Astrocyte (in vitro differentiated cells and primary cell): Measurements from ENCODE around the gene P3H2.
"Not testable (repeated sequence)": the region's sequence is repeated elsewhere in the genome, so short reads cannot be mapped to it uniquely, and the experiment has no call there.

Experiments
- EZH2 ChIP-seq: IDR thresholded peaks from 2 replicates; pipeline ENCODE4 v1.6.1; 2012; ENCODE audit warnings: mild to moderate bottlenecking, low read length, inconsistent platforms; ENCODE audit not compliant: insufficient read depth
- TF ChIP-seq, protein P1 (sequence below): IDR thresholded peaks from 2 replicates; pipeline ENCODE4 v1.5.1; 2011; ENCODE audit warnings: low read depth, mild to moderate bottlenecking, inconsistent platforms, low read length, moderate library complexity; ENCODE audit not compliant: insufficient read depth

DNA sequence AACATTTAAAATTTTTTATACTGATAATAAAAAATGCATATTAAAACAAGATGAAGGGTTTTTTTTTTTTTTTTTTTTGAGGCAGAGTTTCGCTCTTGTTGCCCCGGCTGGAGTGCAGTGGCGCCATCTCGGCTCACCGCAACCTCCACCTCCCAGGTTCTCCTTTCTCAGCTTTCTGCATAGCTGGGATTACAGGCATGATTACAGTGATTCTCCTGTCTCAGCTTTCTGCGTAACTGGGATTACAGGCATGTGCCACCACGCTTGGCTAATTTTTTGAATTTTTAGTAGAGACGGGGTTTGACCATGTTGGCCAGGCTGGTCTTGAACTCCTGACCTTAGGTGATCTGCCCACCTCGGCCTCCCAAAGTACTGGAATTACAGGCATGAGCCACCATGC is 48.8 kb downstream of the P3H2 start:
- TF ChIP-seq, protein P1, sequence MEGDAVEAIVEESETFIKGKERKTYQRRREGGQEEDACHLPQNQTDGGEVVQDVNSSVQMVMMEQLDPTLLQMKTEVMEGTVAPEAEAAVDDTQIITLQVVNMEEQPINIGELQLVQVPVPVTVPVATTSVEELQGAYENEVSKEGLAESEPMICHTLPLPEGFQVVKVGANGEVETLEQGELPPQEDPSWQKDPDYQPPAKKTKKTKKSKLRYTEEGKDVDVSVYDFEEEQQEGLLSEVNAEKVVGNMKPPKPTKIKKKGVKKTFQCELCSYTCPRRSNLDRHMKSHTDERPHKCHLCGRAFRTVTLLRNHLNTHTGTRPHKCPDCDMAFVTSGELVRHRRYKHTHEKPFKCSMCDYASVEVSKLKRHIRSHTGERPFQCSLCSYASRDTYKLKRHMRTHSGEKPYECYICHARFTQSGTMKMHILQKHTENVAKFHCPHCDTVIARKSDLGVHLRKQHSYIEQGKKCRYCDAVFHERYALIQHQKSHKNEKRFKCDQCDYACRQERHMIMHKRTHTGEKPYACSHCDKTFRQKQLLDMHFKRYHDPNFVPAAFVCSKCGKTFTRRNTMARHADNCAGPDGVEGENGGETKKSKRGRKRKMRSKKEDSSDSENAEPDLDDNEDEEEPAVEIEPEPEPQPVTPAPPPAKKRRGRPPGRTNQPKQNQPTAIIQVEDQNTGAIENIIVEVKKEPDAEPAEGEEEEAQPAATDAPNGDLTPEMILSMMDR, result not testable (repeated sequence)
- TF ChIP-seq EZH2, result not testable (repeated sequence)
